H9 (cell line): ENCODE results near the gene OR3A1. TPM values are rescaled to one million over a fixed set of nuclear protein-coding genes. Genes with fewer than 3 reads are reported as not detected.

Source experiments
- total RNA-seq: library from RNA; stranded (reverse); gene quantifications from 2 replicates; pipeline ENCODE4 v1.2.1, GENCODE V29; 2021

Gene OR3A1
- total RNA-seq, 1 experiment from 2014 or later: not detected

Other genes with a start within 250 kb of the OR3A1 start
- gene OR1D5, start 234.8 kb downstream of the OR3A1 start, total RNA-seq: not detected in 2 replicates
- not detected in 2 replicates for gene OR1D2, start 193.9 kb downstream of the OR3A1 start, total RNA-seq
- not detected in 2 replicates for gene OR1G1, start 170.8 kb downstream of the OR3A1 start, total RNA-seq
- gene OR1A2, start 100.8 kb downstream of the OR3A1 start, total RNA-seq: not detected in 2 replicates
- not detected in 2 replicates for gene OR1A1, start 90.7 kb downstream of the OR3A1 start, total RNA-seq
- not detected in 2 replicates for gene OR3A2, start 87.9 kb upstream of the OR3A1 start, total RNA-seq
- not detected in 2 replicates for gene OR1E1, start 100.0 kb upstream of the OR3A1 start, total RNA-seq
- gene OR3A3, start 113.0 kb upstream of the OR3A1 start, total RNA-seq: not detected in 2 replicates
- gene OR1E2, start 135.5 kb upstream of the OR3A1 start, total RNA-seq: not detected in 2 replicates
- gene SPATA22, start 173.5 kb upstream of the OR3A1 start, total RNA-seq: not detected in 2 replicates
- gene ASPA, start 177.6 kb upstream of the OR3A1 start, total RNA-seq: not detected in 2 replicates